H1 (cell line): ENCODE measurements around the gene CTTNBP2NL. TPM values are rescaled to one million over a fixed set of nuclear protein-coding genes. Genes with fewer than 3 reads are reported as not detected.

Source experiments
- CTCF ChIA-PET: fragments of 300-600 bp; sonication (Branson Sonifier 250); formaldehyde crosslinking; loops from one replicate; lab custom pipeline; 2021; ENCODE audit not compliant: partially characterized antibody; lab: Charles Lee
- POLR2A ChIA-PET: fragments of 300-600 bp; sonication (Branson Sonifier 250); formaldehyde crosslinking; loops from one replicate; lab custom pipeline; 2021; ENCODE audit warnings: inconsistent platforms; ENCODE audit not compliant: partially characterized antibody; lab: Charles Lee
- DNase-seq, 2 experiments: peaks; one replicate each; pipeline versions ENCODE4 v3.0.0 to v3.0.0-alpha.2; 2010 to 2022; ENCODE audit warnings: low spot score in 2 of 2, low read depth in 1 of 2, mixed read lengths in 1 of 2
- FAIRE-seq: peaks from 2 replicates; lab custom pipeline; 2011; peaks lifted over from hg19 to GRCh38; lab: Jason Lieb, UNC
- H2AFZ ChIP-seq: 2 replicates; pipeline ENCODE4 v1.8.1; 2012; ENCODE audit warnings: low read length, inconsistent platforms
- H2AK5ac ChIP-seq: 2 replicates; pipeline ENCODE4 v1.6.1; 2013; ENCODE audit warnings: low read depth, low read length
- H2BK120ac ChIP-seq: replicated peaks from 2 replicates; pipeline ENCODE3; 2013; ENCODE audit warnings: low read depth, low read length, inconsistent platforms
- H2BK12ac ChIP-seq: 2 replicates; pipeline ENCODE4 v1.6.1; 2013; ENCODE audit warnings: low read depth, low read length
- H2BK15ac ChIP-seq: 2 replicates; pipeline ENCODE4 v1.6.1; 2013; ENCODE audit warnings: low read length
- H2BK20ac ChIP-seq: 2 replicates; pipeline ENCODE4 v1.6.1; 2013; ENCODE audit warnings: low read length
- H2BK5ac ChIP-seq: 2 replicates; pipeline ENCODE4 v1.6.1; 2013; ENCODE audit warnings: low read depth, low read length
- H3K14ac ChIP-seq: 2 replicates; pipeline ENCODE4 v1.6.1; 2013; ENCODE audit warnings: inconsistent platforms; ENCODE audit not compliant: insufficient read length
- H3K18ac ChIP-seq: 2 replicates; pipeline ENCODE4 v1.6.1; 2013; ENCODE audit warnings: low read length; ENCODE audit errors: extremely low read depth
- H3K23ac ChIP-seq: 2 replicates; pipeline ENCODE4 v1.6.1; 2013; ENCODE audit warnings: inconsistent platforms; ENCODE audit not compliant: insufficient read length
- H3K23me2 ChIP-seq: 2 replicates; pipeline ENCODE4 v1.6.1; 2013; ENCODE audit warnings: low read depth, low read length
- H3K27ac ChIP-seq: 2 replicates; pipeline ENCODE4 v1.6.1; 2011; ENCODE audit warnings: low read depth, low read length, inconsistent platforms
- H3K27me3 ChIP-seq, 4 experiments: replicated peaks in 1 of 4; 1 replicate in 1 of 4; 2 replicates in 3 of 4; pipeline versions ENCODE4 v1.6.1 to v1.8.1; 2011 to 2013; ENCODE audit warnings: low read length in 3 of 4, mild to moderate bottlenecking in 3 of 4, inconsistent platforms in 2 of 4, mixed read lengths in 2 of 4, moderate library complexity in 1 of 4; ENCODE audit not compliant: control insufficient read depth in 3 of 4, insufficient read depth in 3 of 4; ENCODE audit errors: extremely low read depth in 1 of 4
- H3K36me3 ChIP-seq, 4 experiments: 2 replicates each; pipeline versions ENCODE4 v1.6.1 to v1.8.1; 2011 to 2013; ENCODE audit warnings: mild to moderate bottlenecking in 4 of 4, low read length in 3 of 4, moderate library complexity in 2 of 4, control low read depth in 1 of 4, inconsistent platforms in 1 of 4; ENCODE audit not compliant: insufficient read depth in 4 of 4, control insufficient read depth in 2 of 4
- H3K4ac ChIP-seq: replicated peaks from 2 replicates; pipeline ENCODE3; 2013; ENCODE audit warnings: low read length, low read depth, mixed read lengths, inconsistent platforms; ENCODE audit not compliant: insufficient read length
- H3K4me1 ChIP-seq, 4 experiments: replicated peaks in 1 of 4; 1 replicate in 1 of 4; 2 replicates in 3 of 4; pipeline versions ENCODE4 v1.6.1 to v1.8.1; 2011 to 2013; ENCODE audit warnings: low read length in 3 of 4, inconsistent platforms in 2 of 4, mixed read lengths in 1 of 4; ENCODE audit not compliant: insufficient read depth in 4 of 4, control insufficient read depth in 3 of 4
- H3K4me2 ChIP-seq, 2 experiments: 2 replicates each; pipeline versions ENCODE4 v1.6.1 to v1.8.1; 2011 to 2013; ENCODE audit warnings: low read depth in 2 of 2, low read length in 2 of 2, control low read depth in 1 of 2, inconsistent platforms in 1 of 2, mild to moderate bottlenecking in 1 of 2; ENCODE audit not compliant: insufficient read depth in 1 of 2
- H3K4me3 ChIP-seq, 4 experiments: fragments of 200-600, 300-600 bp in 1 of 4; sonication (generic), shearing (Covaris generic), sonication (Bioruptor Twin) in 1 of 4; 2 replicates each; pipeline versions ENCODE4 v1.5.1 to v1.8.1; 2011 to 2016; ENCODE audit warnings: low read length in 4 of 4, low read depth in 3 of 4, control low read depth in 2 of 4, inconsistent platforms in 2 of 4, mild to moderate bottlenecking in 2 of 4, mixed read lengths in 1 of 4, moderate library complexity in 1 of 4; ENCODE audit not compliant: insufficient read depth in 2 of 4; ENCODE audit errors: extremely low read depth in 1 of 4
- H3K56ac ChIP-seq: replicated peaks from 2 replicates; pipeline ENCODE3; 2013; ENCODE audit warnings: low read depth, mild to moderate bottlenecking, mixed read lengths, low read length, inconsistent platforms; ENCODE audit not compliant: insufficient read length
- H3K79me1 ChIP-seq: 2 replicates; pipeline ENCODE4 v1.6.1; 2013; ENCODE audit warnings: low read depth, low read length, control low read depth
- H3K79me2 ChIP-seq, 2 experiments: 2 replicates each; pipeline versions ENCODE4 v1.6.1 to v1.8.1; 2012 to 2013; ENCODE audit warnings: low read length in 2 of 2, mild to moderate bottlenecking in 2 of 2, inconsistent platforms in 1 of 2; ENCODE audit not compliant: insufficient read depth in 2 of 2, control insufficient read depth in 1 of 2
- H3K9ac ChIP-seq, 4 experiments: replicated peaks in 1 of 4; 1 replicate in 1 of 4; 2 replicates in 3 of 4; pipeline versions ENCODE4 v1.6.1 to v1.8.1; 2011 to 2013; ENCODE audit warnings: low read depth in 3 of 4, low read length in 3 of 4, control low read depth in 2 of 4, mild to moderate bottlenecking in 2 of 4, moderate library complexity in 2 of 4, inconsistent platforms in 1 of 4; ENCODE audit errors: extremely low read depth in 1 of 4
- H3K9me3 ChIP-seq, 2 experiments: 2 replicates each; pipeline versions ENCODE4 v1.6.1 to v1.8.1; 2012 to 2013; ENCODE audit warnings: mild to moderate bottlenecking in 2 of 2, moderate library complexity in 2 of 2, control low read depth in 1 of 2, inconsistent platforms in 1 of 2, low read depth in 1 of 2, low read length in 1 of 2, mixed read lengths in 1 of 2; ENCODE audit not compliant: insufficient read depth in 2 of 2
- H4K20me1 ChIP-seq, 2 experiments: replicated peaks in 1 of 2; 2 replicates each; pipeline versions ENCODE3 to v1.8.1; 2011 to 2013; ENCODE audit warnings: inconsistent platforms in 2 of 2, low read length in 2 of 2, mild to moderate bottlenecking in 1 of 2; ENCODE audit not compliant: insufficient read depth in 2 of 2, control insufficient read depth in 1 of 2
- H4K5ac ChIP-seq: 2 replicates; pipeline ENCODE4 v1.6.1; 2013; ENCODE audit warnings: low read length, low read depth, mixed read lengths, inconsistent platforms; ENCODE audit not compliant: insufficient read length
- H4K8ac ChIP-seq: 2 replicates; pipeline ENCODE4 v1.8.0; 2013; ENCODE audit warnings: mild to moderate bottlenecking, moderate library complexity, low read length, inconsistent platforms; ENCODE audit not compliant: insufficient read depth; ENCODE audit errors: extremely low read depth
- H4K91ac ChIP-seq: replicated peaks from 2 replicates; pipeline ENCODE3; 2013; ENCODE audit warnings: low read length, mixed read lengths, inconsistent platforms; ENCODE audit not compliant: insufficient read length
- ASH2L ChIP-seq: fragments of 200-600, 300-600 bp; sonication (generic); IDR thresholded peaks from one replicate; pipeline ENCODE4 v1.7.1; 2017; ENCODE audit warnings: low read length
- ATF3 ChIP-seq: IDR thresholded peaks from 2 replicates; pipeline ENCODE4 v1.6.1; 2011; ENCODE audit warnings: low read depth, mild to moderate bottlenecking, low read length; ENCODE audit not compliant: insufficient read depth
- CEBPB ChIP-seq: IDR thresholded peaks from 2 replicates; pipeline ENCODE4 v1.6.1; 2012; ENCODE audit warnings: low read depth, low read length
- GTF2F1 ChIP-seq: IDR thresholded peaks from 2 replicates; pipeline ENCODE4 v1.6.1; 2012; ENCODE audit warnings: low read depth, low read length, improper control_type of control experiment, borderline replicate concordance
- HDAC2 ChIP-seq, 2 experiments: fragments of 300-600 bp in 1 of 2; sonication (generic) in 1 of 2; IDR thresholded peaks; 2 replicates each; pipeline ENCODE4 v1.6.1; 2011 to 2012; ENCODE audit warnings: low read depth in 2 of 2, low read length in 2 of 2, mild to moderate bottlenecking in 2 of 2, moderate library complexity in 2 of 2, borderline replicate concordance in 1 of 2, inconsistent platforms in 1 of 2
- POLR2AphosphoS5 ChIP-seq: IDR thresholded peaks from 2 replicates; pipeline ENCODE4 v1.6.1; 2011; ENCODE audit warnings: low read depth, low read length
- RFX5 ChIP-seq: IDR thresholded peaks from 2 replicates; pipeline ENCODE4 v1.6.1; 2011; ENCODE audit warnings: low read depth, low read length, improper control_type of control experiment, borderline replicate concordance
- SIN3A ChIP-seq, 2 experiments: IDR thresholded peaks in 1 of 2; conservative IDR thresholded peaks in 1 of 2; 2 replicates each; pipeline ENCODE4 v1.6.1; 2011 to 2012; ENCODE audit warnings: low read length in 2 of 2, improper control_type of control experiment in 1 of 2, low read depth in 1 of 2, mild to moderate bottlenecking in 1 of 2
- SP1 ChIP-seq: IDR thresholded peaks from 2 replicates; pipeline ENCODE4 v1.6.1; 2011; ENCODE audit warnings: low read depth, low read length
- SUZ12 ChIP-seq: fragments of 200-600 bp; sonication (generic); IDR thresholded peaks from 2 replicates; pipeline ENCODE4 v1.6.1; 2012; ENCODE audit warnings: mild to moderate bottlenecking, inconsistent platforms, low read length, moderate library complexity, mixed read lengths
- TAF7 ChIP-seq: optimal IDR thresholded peaks from 2 replicates; pipeline ENCODE3; 2011; ENCODE audit warnings: low read depth, mild to moderate bottlenecking, inconsistent platforms, low read length, moderate library complexity, borderline replicate concordance
- TBP ChIP-seq: IDR thresholded peaks from 2 replicates; pipeline ENCODE4 v1.6.1; 2011; ENCODE audit warnings: low read depth, low read length, improper control_type of control experiment
- TCF12 ChIP-seq: IDR thresholded peaks from 2 replicates; pipeline ENCODE4 v1.6.1; 2011; ENCODE audit warnings: low read depth, mild to moderate bottlenecking, low read length
- WGBS, 2 experiments: shearing (Covaris generic) in 1 of 2; methylation state at CpG; one replicate each; pipeline versions ENCODE4 v1.1.6 to v1.1.7; 2013 to 2015; ENCODE audit warnings: low lambda C conversion rate in 2 of 2, mixed read lengths in 2 of 2, inconsistent platforms in 1 of 2, low coverage in 1 of 2, missing lambda C conversion rate in 1 of 2; ENCODE audit not compliant: insufficient replicate concordance in 2 of 2, insufficient coverage in 1 of 2, insufficient read length in 1 of 2; ENCODE audit errors: extremely low coverage in 1 of 2, missing lambda C conversion rate in 1 of 2; 5-methylcytosine and 5-hydroxymethylcytosine counted together
- polyA plus RNA-seq, 7 experiments: library from polyadenylated mRNA; depleted of rRNA in 3 of 7; stranded (reverse) in 5 of 7; unstranded in 2 of 7; fragments of >200 nt in 5 of 7; fragments of 200-250 nt in 2 of 7; gene quantifications; 1 replicate in 5 of 7; 2 replicates in 1 of 7; 4 replicates in 1 of 7; pipeline versions ENCODE4 v1.2.1 to v1.2.3, GENCODE V29; 2011 to 2013; ENCODE audit warnings: missing spikeins in 2 of 7, mixed read lengths in 2 of 7
- total RNA-seq: library from RNA; stranded (reverse); fragmentation: NEBNext Ultra II Directional; extraction: Animal tissue kit (Norgen Biotek cat#: 25700); gene quantifications from 2 replicates; pipeline ENCODE4 v1.2.1, GENCODE V29; 2021

Gene CTTNBP2NL
- total and polyA plus RNA-seq, 2 of the 8 experiments (the other 6 are each of a cell fraction or from before 2014, with no cell fraction given): 6.4 to 35.1 TPM

GRCh38 chr1:112458756-112459155 is 62.7 kb downstream of the CTTNBP2NL start:
- H3K14ac ChIP-seq: no peak overlapping the region
- POLR2A ChIA-PET: no interaction called here

More at GRCh38 chr1:112458756-112459155, 62.7 kb downstream of the CTTNBP2NL start:
- Histone ChIP-seq H3K23ac (no peak overlapping the region), H3K18ac (no peak overlapping the region), H3K27me3 (no peaks in the 10 kb centered on the region), H2BK12ac (no peak overlapping the region), H3K4me1 (peaks cover 0 to 2% (median 0%) of the 10 kb centered on the region in 4 experiments; a peak in 3 of 7 replicates), H4K91ac (no peak overlapping the region), H2BK20ac (no peak overlapping the region), H2BK120ac (no peak overlapping the region), H3K9ac (no peak overlapping the region), H2AK5ac (no peak overlapping the region), H3K79me2 (no peaks in the 10 kb centered on the region), H3K79me1 (no peaks in the 10 kb centered on the region; the same call in 1 of the 2 replicates), H3K4ac (no peak overlapping the region), H2BK5ac (no peak overlapping the region), H4K8ac (no peak overlapping the region), H3K23me2 (no peaks in the 10 kb centered on the region), H3K27ac (no peak overlapping the region), H3K56ac (no peak overlapping the region), H3K4me2 (no peak overlapping the region), H4K5ac (no peak overlapping the region), H2AFZ (no peak overlapping the region), H4K20me1 (peaks cover 0 to 3% of the 10 kb centered on the region in 2 experiments), H3K36me3 (peaks cover 9 to 35% (median 28%) of the 10 kb centered on the region in 4 experiments), H2BK15ac (no peak overlapping the region), H3K9me3 (no peaks in the 10 kb centered on the region), H3K4me3 (no peak overlapping the region)
- FAIRE-seq (no peak), DNase-seq (no peak)
- TF ChIP-seq TCF12 (no peak), HDAC2 (IDR thresholded peaks at IDR 0.05; ENCODE audit: borderline replicate concordance in 1 of 2, low read depth in 2 of 2, low read length in 2 of 2) (no peak), TAF7 (no peak), RFX5 (no peak), SIN3A (conservative IDR thresholded peaks at IDR 0.05 in 1 of 2, IDR thresholded peaks at IDR 0.05 in 1 of 2; ENCODE audit: low read depth in 1 of 2, low read length in 2 of 2) (no peak), POLR2AphosphoS5 (no peak), SP1 (no peak), TBP (no peak), ATF3 (no peak), ASH2L (no peak), CEBPB (no peak), GTF2F1 (no peak), SUZ12 (no peak)
- CTCF ChIA-PET: interaction anchor here (0.7 to 4.9 kb wide), 8 partner anchors 9 to 155 kb away, joined by 3 to 15 read pairs (median 4); no protein-coding TSS in a partner anchor
- 94% methylated on average over 4 of the region's 4 CpGs; no CpG with 5 or more reads in 1 of the 2 experiments for WGBS, 2 experiments
